ENCODE measurements around the gene CFAP298.

DNA sequence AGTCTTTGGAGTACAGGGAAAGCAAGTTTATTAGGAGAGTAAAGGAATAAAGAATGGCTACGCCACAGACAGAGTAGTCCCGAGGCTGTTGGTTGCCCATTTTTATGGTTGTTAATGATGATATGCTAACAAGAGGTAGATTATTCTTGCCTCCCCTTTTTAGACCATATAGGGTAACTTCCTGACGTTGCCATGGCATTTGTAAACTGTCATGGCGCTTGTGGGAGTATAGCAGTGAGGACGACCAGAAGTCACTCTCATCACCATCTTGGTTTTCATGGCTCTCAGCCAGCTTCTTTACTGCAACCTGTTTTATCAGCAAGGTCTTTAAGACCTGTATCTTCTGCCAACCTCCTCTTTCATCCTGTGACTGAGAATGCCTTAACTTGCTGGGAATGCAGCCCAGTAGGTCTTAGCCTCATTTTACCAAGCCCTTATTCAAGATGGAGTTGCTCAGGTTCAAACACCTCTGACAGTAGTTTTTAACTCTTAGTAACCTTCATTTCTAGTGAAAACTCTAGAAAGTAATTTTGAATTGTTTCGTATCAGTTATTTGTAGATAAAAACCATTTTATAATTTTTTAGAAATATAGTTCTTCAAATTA is 53.1 kb downstream of the CFAP298 start:
- TF ChIP-seq, protein P1, sequence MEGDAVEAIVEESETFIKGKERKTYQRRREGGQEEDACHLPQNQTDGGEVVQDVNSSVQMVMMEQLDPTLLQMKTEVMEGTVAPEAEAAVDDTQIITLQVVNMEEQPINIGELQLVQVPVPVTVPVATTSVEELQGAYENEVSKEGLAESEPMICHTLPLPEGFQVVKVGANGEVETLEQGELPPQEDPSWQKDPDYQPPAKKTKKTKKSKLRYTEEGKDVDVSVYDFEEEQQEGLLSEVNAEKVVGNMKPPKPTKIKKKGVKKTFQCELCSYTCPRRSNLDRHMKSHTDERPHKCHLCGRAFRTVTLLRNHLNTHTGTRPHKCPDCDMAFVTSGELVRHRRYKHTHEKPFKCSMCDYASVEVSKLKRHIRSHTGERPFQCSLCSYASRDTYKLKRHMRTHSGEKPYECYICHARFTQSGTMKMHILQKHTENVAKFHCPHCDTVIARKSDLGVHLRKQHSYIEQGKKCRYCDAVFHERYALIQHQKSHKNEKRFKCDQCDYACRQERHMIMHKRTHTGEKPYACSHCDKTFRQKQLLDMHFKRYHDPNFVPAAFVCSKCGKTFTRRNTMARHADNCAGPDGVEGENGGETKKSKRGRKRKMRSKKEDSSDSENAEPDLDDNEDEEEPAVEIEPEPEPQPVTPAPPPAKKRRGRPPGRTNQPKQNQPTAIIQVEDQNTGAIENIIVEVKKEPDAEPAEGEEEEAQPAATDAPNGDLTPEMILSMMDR (IDR thresholded peaks at IDR 0.05), result no peak
- TF ChIP-seq POLR2A (IDR thresholded peaks at IDR 0.05), result no peak
